MM.1S (cell line): ENCODE data around the gene HPSE2.

Experiments
- EZH2 ChIP-seq: fragments of 300-600 bp; sonication (generic); optimal IDR thresholded peaks from 2 replicates; pipeline ENCODE3; 2017; ENCODE audit warnings: low read depth, mild to moderate bottlenecking, antibody characterized with exemption, low read length, mixed read lengths
- EZH2phosphoT487 ChIP-seq: fragments of 300-600 bp; sonication (generic); IDR thresholded peaks from 2 replicates; pipeline ENCODE4 v1.6.1; 2018; ENCODE audit warnings: antibody characterized with exemption, low read length
- TF ChIP-seq, protein P1 (sequence below): fragments of 300-600 bp; sonication (generic); IDR thresholded peaks from 2 replicates; pipeline ENCODE4 v1.5.1; 2016; ENCODE audit warnings: antibody characterized with exemption, low read length, mixed read lengths

DNA sequence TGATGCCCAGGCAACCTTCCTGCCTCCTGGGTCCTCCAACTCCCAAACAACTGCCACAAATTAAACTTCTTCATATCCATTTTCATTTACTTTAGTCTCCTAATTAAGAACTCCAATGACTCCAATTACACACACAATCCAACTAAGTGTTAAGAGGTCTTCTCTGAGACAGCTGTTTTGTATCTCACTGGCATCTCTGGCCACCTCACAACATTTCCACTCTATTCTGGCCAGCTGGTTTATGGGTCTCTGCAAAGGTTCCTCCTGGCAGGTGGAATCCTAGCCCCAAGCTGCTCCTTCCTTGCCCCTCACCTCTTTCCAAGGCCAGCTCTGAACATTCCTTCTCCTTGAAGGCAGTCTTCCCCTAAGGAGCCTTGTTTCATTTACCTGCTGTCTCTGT lies 665.8 kb downstream of the HPSE2 start:
- TF ChIP-seq, protein P1, sequence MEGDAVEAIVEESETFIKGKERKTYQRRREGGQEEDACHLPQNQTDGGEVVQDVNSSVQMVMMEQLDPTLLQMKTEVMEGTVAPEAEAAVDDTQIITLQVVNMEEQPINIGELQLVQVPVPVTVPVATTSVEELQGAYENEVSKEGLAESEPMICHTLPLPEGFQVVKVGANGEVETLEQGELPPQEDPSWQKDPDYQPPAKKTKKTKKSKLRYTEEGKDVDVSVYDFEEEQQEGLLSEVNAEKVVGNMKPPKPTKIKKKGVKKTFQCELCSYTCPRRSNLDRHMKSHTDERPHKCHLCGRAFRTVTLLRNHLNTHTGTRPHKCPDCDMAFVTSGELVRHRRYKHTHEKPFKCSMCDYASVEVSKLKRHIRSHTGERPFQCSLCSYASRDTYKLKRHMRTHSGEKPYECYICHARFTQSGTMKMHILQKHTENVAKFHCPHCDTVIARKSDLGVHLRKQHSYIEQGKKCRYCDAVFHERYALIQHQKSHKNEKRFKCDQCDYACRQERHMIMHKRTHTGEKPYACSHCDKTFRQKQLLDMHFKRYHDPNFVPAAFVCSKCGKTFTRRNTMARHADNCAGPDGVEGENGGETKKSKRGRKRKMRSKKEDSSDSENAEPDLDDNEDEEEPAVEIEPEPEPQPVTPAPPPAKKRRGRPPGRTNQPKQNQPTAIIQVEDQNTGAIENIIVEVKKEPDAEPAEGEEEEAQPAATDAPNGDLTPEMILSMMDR: no peak
- TF ChIP-seq EZH2: no peak
- no peak for TF ChIP-seq EZH2phosphoT487
